GM18861 (cell line): ENCODE data around the gene TMEM92.
"Not testable (repeated sequence)": the region's sequence is repeated elsewhere in the genome, so short reads cannot be mapped to it uniquely, and the experiment has no call there.

Experiments used
- ATAC-seq: cut with Tn5 transposase; IDR thresholded peaks from one replicate; pipeline ENCODE4 v1.9.1; 2021; ENCODE audit not compliant: unreplicated experiment

The TMEM92 gene

GRCh38 chr17:50261051-50261915, 13.0 kb upstream of the TMEM92 start:
- ATAC-seq = no peak

- ATAC-seq = no peak
These were observed 12.1 kb upstream of the TMEM92 start for GRCh38 chr17:50262001-50262794.

- ATAC-seq = no peak
These were observed 10.7 kb upstream of the TMEM92 start for GRCh38 chr17:50263331-50264262.

GRCh38 chr17:50264263-50265113, 9.8 kb upstream of the TMEM92 start:
- no peak for ATAC-seq

GRCh38 chr17:50265212-50265611, 9.1 kb upstream of the TMEM92 start:
- ATAC-seq = no peak

GRCh38 chr17:50265690-50266315, 8.5 kb upstream of the TMEM92 start:
- no peak for ATAC-seq

GRCh38 chr17:50266384-50267073, 7.7 kb upstream of the TMEM92 start:
- ATAC-seq = no peak

- ATAC-seq = no peak
These were observed 7.0 kb upstream of the TMEM92 start for GRCh38 chr17:50267074-50267841.

GRCh38 chr17:50268026-50268425, 6.2 kb upstream of the TMEM92 start:
- no peak for ATAC-seq

GRCh38 chr17:50268743-50269275, 5.5 kb upstream of the TMEM92 start:
- ATAC-seq = no peak

GRCh38 chr17:50269477-50270434, 4.5 kb upstream of the TMEM92 start:
- no peak for ATAC-seq

- no peak for ATAC-seq
These were observed 3.6 kb upstream of the TMEM92 start for GRCh38 chr17:50270435-50271362.

- not testable (repeated sequence) for ATAC-seq
These were observed 2.9 kb upstream of the TMEM92 start for GRCh38 chr17:50271363-50271750.

GRCh38 chr17:50272246-50272645, 2.0 kb upstream of the TMEM92 start:
- no peak for ATAC-seq

GRCh38 chr17:50272711-50273653, 1.3 kb upstream of the TMEM92 start:
- ATAC-seq = no peak
